OCI-LY3 (cell line): ENCODE results near the gene SPON1.

Experiments used
- H2AFZ ChIP-seq: fragments of 200-600, 300-600 bp; shearing (Covaris generic); 2 replicates; pipeline ENCODE4 v1.6.0; 2014; ENCODE audit warnings: antibody characterized with exemption, low read depth, low read length
- H3K27ac ChIP-seq: fragments of 200-600, 300-600 bp; sonication (generic); 2 replicates; pipeline ENCODE4 v1.5.1; 2014; ENCODE audit warnings: mild to moderate bottlenecking, low read length, moderate library complexity, mixed read lengths
- H3K27me3 ChIP-seq: fragments of 200-600, 300-600 bp; sonication (generic); 2 replicates; pipeline ENCODE4 v1.6.1; 2014; ENCODE audit warnings: low read depth, low read length, mixed read lengths
- H3K36me3 ChIP-seq: fragments of 200-600, 300-600 bp; sonication (generic); replicated peaks from 2 replicates; pipeline ENCODE3; 2014; ENCODE audit warnings: low read depth, low read length, mixed read lengths
- H3K4me1 ChIP-seq: fragments of 300-600, 200-600 bp; sonication (generic); 2 replicates; pipeline ENCODE4 v1.6.1; 2014; ENCODE audit warnings: low read length, mixed read lengths
- H3K4me2 ChIP-seq: fragments of 200-600, 300-600 bp; sonication (generic); 2 replicates; pipeline ENCODE4 v1.6.1; 2014; ENCODE audit warnings: low read length, mixed read lengths
- H3K4me3 ChIP-seq: fragments of 300-600, 200-600 bp; sonication (generic); 2 replicates; pipeline ENCODE4 v1.5.1; 2014; ENCODE audit warnings: antibody characterized with exemption, mild to moderate bottlenecking, low read length, moderate library complexity
- H3K79me2 ChIP-seq: fragments of 300-600, 200-600 bp; shearing (Covaris generic); 2 replicates; pipeline ENCODE4 v1.6.1; 2014; ENCODE audit warnings: mild to moderate bottlenecking, low read length, mixed read lengths
- H3K9ac ChIP-seq: fragments of 300-600, 200-600 bp; shearing (Covaris generic); 2 replicates; pipeline ENCODE4 v1.6.0; 2014; ENCODE audit warnings: mild to moderate bottlenecking, low read length, moderate library complexity
- H3K9me3 ChIP-seq: fragments of 200-600, 300-600 bp; shearing (Covaris generic); 2 replicates; pipeline ENCODE4 v1.6.1; 2014; ENCODE audit warnings: low read length, mixed read lengths; ENCODE audit not compliant: insufficient read depth
- H4K20me1 ChIP-seq: fragments of 200-600, 300-600 bp; sonication (generic); 2 replicates; pipeline ENCODE4 v1.6.1; 2016; ENCODE audit warnings: low read length, mixed read lengths; ENCODE audit not compliant: insufficient read depth
- CTCF ChIP-seq: fragments of 200-600, 300-600 bp; sonication (generic); IDR thresholded peaks from 2 replicates; pipeline ENCODE4 v1.5.1; 2014; ENCODE audit warnings: antibody characterized with exemption, low read length, low read depth
- EZH2phosphoT487 ChIP-seq: fragments of 200-600 bp; shearing (Covaris generic); IDR thresholded peaks from 2 replicates; pipeline ENCODE4 v1.6.1; 2018; ENCODE audit warnings: antibody characterized with exemption, mixed run types, low read depth

Gene SPON1

GRCh38 chr11:13963949-13964770 lies 1.6 kb downstream of the SPON1 start:
- TF ChIP-seq CTCF (no peak), EZH2phosphoT487 (no peak)
- Histone ChIP-seq H3K79me2 (no peaks in the 10 kb centered on the region), H3K4me2 (no peak overlapping the region), H3K9me3 (no peaks in the 10 kb centered on the region), H3K27ac (no peak overlapping the region), H3K9ac (no peak overlapping the region), H3K4me1 (no peaks in the 10 kb centered on the region), H2AFZ (no peak overlapping the region), H3K36me3 (no peaks in the 10 kb centered on the region), H3K4me3 (no peak overlapping the region), H3K27me3 (peaks cover 11% of the 10 kb centered on the region; the same call in 1 of the 2 replicates), H4K20me1 (no peaks in the 10 kb centered on the region)

GRCh38 chr11:13964771-13965074 lies 2.2 kb downstream of the SPON1 start:
- no peaks in the 10 kb centered on the region for H3K9me3 ChIP-seq
- no peak overlapping the region for H3K27ac ChIP-seq
- H2AFZ ChIP-seq, result no peak overlapping the region
- H3K79me2 ChIP-seq, result no peaks in the 10 kb centered on the region
- H3K36me3 ChIP-seq, result no peaks in the 10 kb centered on the region
- no peaks in the 10 kb centered on the region for H4K20me1 ChIP-seq
- H3K4me1 ChIP-seq, result no peaks in the 10 kb centered on the region
- no peak overlapping the region for H3K9ac ChIP-seq
- no peak overlapping the region for H3K4me2 ChIP-seq
- H3K4me3 ChIP-seq, result no peak overlapping the region
- TF ChIP-seq EZH2phosphoT487 (no peak), CTCF (no peak)
- H3K27me3 ChIP-seq, result peaks cover 10% of the 10 kb centered on the region; the same call in 1 of the 2 replicates

- no peaks in the 10 kb centered on the region for H3K9me3 ChIP-seq
- H3K79me2 ChIP-seq, result no peaks in the 10 kb centered on the region
- no peaks in the 10 kb centered on the region for H3K36me3 ChIP-seq
- no peaks in the 10 kb centered on the region for H4K20me1 ChIP-seq
- no peak overlapping the region for H3K4me2 ChIP-seq
- no peak overlapping the region for H3K4me3 ChIP-seq
- H3K9ac ChIP-seq, result no peak overlapping the region
- H3K27ac ChIP-seq, result no peak overlapping the region
- TF ChIP-seq EZH2phosphoT487, result no peak
- no peak for TF ChIP-seq CTCF
- H3K4me1 ChIP-seq, result no peaks in the 10 kb centered on the region
- no peak overlapping the region for H2AFZ ChIP-seq
- H3K27me3 ChIP-seq, result peaks cover 7% of the 10 kb centered on the region; the same call in 1 of the 2 replicates
Measured at GRCh38 chr11:13965337-13965736, 2.8 kb downstream of the SPON1 start.

GRCh38 chr11:13966013-13966412 lies 3.5 kb downstream of the SPON1 start:
- Histone ChIP-seq H3K9me3 (no peaks in the 10 kb centered on the region), H3K4me3 (no peak overlapping the region), H3K9ac (no peak overlapping the region), H3K27ac (no peak overlapping the region), H3K79me2 (no peaks in the 10 kb centered on the region), H3K36me3 (no peaks in the 10 kb centered on the region), H3K4me2 (no peak overlapping the region), H3K4me1 (no peaks in the 10 kb centered on the region), H2AFZ (no peak overlapping the region), H4K20me1 (no peaks in the 10 kb centered on the region), H3K27me3 (peaks cover 7% of the 10 kb centered on the region; the same call in 1 of the 2 replicates)
- TF ChIP-seq CTCF, result no peak
- TF ChIP-seq EZH2phosphoT487, result no peak
